Esophagus muscularis mucosa (tissue), 4 donors: ENCODE measurements around the gene SLC38A7. TPM values are rescaled to one million over a fixed set of nuclear protein-coding genes. Genes with fewer than 3 reads are reported as not detected.

Experiments
- DNase-seq: peaks from one replicate; pipeline ENCODE4 v3.0.0-alpha.2; 2017; ENCODE audit errors: extremely low spot score
- H3K27ac ChIP-seq, 4 donors: fragments of 200-600 bp; sonication (generic); replicated peaks in 1 of 4; 1 replicate in 3 of 4; 2 replicates in 1 of 4; pipeline ENCODE4 v1.5.1; 2016 to 2019; ENCODE audit warnings: mild to moderate bottlenecking in 1 of 4
- H3K27me3 ChIP-seq, 4 donors: fragments of 200-600 bp; sonication (generic); one replicate each; pipeline versions ENCODE4 v1.5.1 to v1.6.0; 2016 to 2019
- H3K36me3 ChIP-seq, 4 donors: fragments of 200-600 bp; sonication (generic); one replicate each; pipeline ENCODE4 v1.5.1; 2016 to 2019
- H3K4me1 ChIP-seq, 4 donors: fragments of 200-600 bp; sonication (generic); one replicate each; pipeline ENCODE4 v1.5.1; 2016 to 2019
- H3K4me3 ChIP-seq, 4 donors: fragments of 200-600 bp; sonication (generic); 1 replicate in 2 of 4; 2 replicates in 2 of 4; pipeline ENCODE4 v1.5.1; 2016 to 2019; ENCODE audit warnings: mild to moderate bottlenecking in 4 of 4, moderate library complexity in 1 of 4
- H3K9me3 ChIP-seq, 4 donors: fragments of 200-600 bp; sonication (generic); 1 replicate in 3 of 4; 2 replicates in 1 of 4; pipeline ENCODE4 v1.5.1; 2016 to 2019
- EP300 ChIP-seq: sonication (generic); formaldehyde crosslinking; IDR thresholded peaks from one replicate; pipeline ENCODE4 v1.6.1; 2017; ENCODE audit warnings: antibody characterized with exemption
- POLR2A ChIP-seq: fragments of 450-650 bp; IDR thresholded peaks from one replicate; pipeline ENCODE4 v1.6.1; 2017; ENCODE audit warnings: antibody characterized with exemption, moderate library complexity, mild to moderate bottlenecking, low read depth
- POLR2AphosphoS5 ChIP-seq, 2 donors: sonication (generic); formaldehyde crosslinking; IDR thresholded peaks; one replicate each; pipeline ENCODE4 v1.6.1; 2017; ENCODE audit warnings: antibody characterized with exemption in 2 of 2
- WGBS: methylation state at CpG from one replicate; pipeline ENCODE4 v1.1.5; 2018; 5-methylcytosine and 5-hydroxymethylcytosine counted together
- intact Hi-C: fragments of 100-400 bp; cut with DNase I; formaldehyde crosslinking; loops from one replicate; pipeline ENCODE4 v1.15.1; 2023
- total RNA-seq, 4 donors: library from RNA; depleted of rRNA; stranded (reverse); fragments of >200 nt; gene quantifications; one replicate each; pipeline versions ENCODE4 v1.1.0 to v1.2.1, GENCODE V29; 2016
- TF ChIP-seq, protein P1 (sequence below), 3 experiments: fragments of 200-600 bp in 2 of 3; fragments of 450-650 bp in 1 of 3; sonication (generic) in 2 of 3; IDR thresholded peaks; one replicate each; pipeline ENCODE4 v1.5.1; 2017 to 2019; ENCODE audit warnings: antibody characterized with exemption in 3 of 3, mild to moderate bottlenecking in 2 of 3, moderate library complexity in 1 of 3

The SLC38A7 gene
- total RNA-seq, 4 donors from 2014 or later: 8.1 to 11.6 (median 10.3) TPM

DNA sequence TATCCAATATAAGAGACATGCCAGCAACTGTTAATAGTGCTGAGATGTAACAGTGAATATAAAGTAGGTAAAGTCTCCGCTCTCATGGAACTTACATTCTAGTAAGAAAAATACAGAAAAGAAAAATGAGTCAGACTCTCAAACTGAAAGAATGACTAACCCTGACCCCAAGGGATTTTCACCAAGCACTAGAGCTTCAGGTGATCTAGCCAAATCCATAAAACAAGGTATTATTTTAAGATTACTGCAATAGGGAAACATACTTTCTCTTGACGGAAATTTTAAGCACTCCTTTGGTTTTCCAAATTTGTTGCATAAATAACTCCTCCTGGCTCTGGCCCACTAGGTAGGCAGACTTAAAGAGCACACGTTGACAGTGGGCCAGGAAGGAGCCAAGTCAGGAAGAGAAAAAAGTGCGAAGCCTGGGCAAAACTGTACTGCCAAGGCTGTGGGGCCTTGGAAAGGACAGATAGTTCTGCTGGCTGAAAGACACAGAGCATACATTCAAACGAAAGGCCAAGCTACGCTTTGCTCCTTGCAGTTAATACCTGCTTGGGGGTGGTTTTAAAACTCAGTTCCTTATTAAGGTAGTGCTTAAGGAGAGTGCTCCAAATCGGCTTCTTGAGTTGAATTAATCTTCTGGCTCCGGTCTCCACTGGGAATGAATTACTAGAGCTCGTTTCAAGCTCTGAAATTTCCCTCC, 48.1 kb upstream of the SLC38A7 start:
- intact Hi-C loops: loop anchor here (5.0 kb wide), 1 partner anchor 35 kb away; no protein-coding TSS in a partner anchor
- DNase-seq: no peak
- Histone ChIP-seq H3K27me3 (no peaks in the 10 kb centered on the region), H3K27ac (peak overlapping the region; percentile 87 to 91 (median 90)), H3K36me3 (no peaks in the 10 kb centered on the region), H3K4me1 (peaks cover 40 to 64% (median 59%) of the 10 kb centered on the region in 4 donors), H3K4me3 (peak overlapping the region; percentile 74 to 93 (median 90)), H3K9me3 (no peaks in the 10 kb centered on the region)
- no peak for TF ChIP-seq POLR2A
- WGBS: 37% methylated on average over 9 of the region's 9 CpGs

DNA sequence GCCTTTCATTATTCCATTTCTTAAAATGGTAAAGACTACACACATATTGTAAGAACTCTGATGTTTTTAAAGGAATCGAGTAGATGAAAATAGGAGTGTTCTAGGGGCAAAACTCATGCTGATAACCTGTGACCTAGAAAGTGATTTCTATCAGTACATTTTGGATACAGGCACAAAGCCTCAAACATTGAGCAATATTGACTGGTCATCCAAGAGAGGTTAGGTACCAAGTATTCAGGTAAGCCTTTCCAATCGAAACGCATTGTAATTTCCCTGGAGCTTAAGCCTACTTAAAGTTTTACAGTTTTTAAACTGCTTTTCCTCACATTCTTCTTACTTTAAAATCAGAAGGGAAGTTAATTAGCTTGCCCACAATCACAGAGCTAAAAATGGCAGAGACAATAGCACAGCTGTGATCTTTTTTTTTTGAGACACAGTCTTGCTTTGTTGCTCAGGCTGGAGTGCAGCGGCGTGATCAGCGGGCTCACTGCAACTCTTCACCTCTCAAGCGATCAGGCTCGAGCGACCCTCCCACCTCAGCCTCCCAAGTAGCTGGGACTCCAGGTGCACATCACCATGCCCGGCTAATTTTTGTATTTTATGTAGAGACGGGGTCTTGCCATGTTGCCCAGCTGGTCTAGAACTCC, 46.3 kb upstream of the SLC38A7 start:
- no peak for DNase-seq
- 89% methylated on average over 11 of the region's 11 CpGs for WGBS
- Histone ChIP-seq H3K27me3 (no peaks in the 10 kb centered on the region), H3K36me3 (no peaks in the 10 kb centered on the region), H3K9me3 (no peaks in the 10 kb centered on the region), H3K4me1 (peaks cover 40 to 68% (median 63%) of the 10 kb centered on the region in 4 donors), H3K4me3 (no peak overlapping the region), H3K27ac (peak overlapping the region in 2 of 4 donors; percentile 61 to 72)
- TF ChIP-seq POLR2A (no peak), POLR2AphosphoS5 (IDR thresholded peaks at IDR 0.05) (no peak), EP300 (no peak)
- TF ChIP-seq, protein P1, sequence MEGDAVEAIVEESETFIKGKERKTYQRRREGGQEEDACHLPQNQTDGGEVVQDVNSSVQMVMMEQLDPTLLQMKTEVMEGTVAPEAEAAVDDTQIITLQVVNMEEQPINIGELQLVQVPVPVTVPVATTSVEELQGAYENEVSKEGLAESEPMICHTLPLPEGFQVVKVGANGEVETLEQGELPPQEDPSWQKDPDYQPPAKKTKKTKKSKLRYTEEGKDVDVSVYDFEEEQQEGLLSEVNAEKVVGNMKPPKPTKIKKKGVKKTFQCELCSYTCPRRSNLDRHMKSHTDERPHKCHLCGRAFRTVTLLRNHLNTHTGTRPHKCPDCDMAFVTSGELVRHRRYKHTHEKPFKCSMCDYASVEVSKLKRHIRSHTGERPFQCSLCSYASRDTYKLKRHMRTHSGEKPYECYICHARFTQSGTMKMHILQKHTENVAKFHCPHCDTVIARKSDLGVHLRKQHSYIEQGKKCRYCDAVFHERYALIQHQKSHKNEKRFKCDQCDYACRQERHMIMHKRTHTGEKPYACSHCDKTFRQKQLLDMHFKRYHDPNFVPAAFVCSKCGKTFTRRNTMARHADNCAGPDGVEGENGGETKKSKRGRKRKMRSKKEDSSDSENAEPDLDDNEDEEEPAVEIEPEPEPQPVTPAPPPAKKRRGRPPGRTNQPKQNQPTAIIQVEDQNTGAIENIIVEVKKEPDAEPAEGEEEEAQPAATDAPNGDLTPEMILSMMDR (IDR thresholded peaks at IDR 0.05): no peak
- intact Hi-C loops: loop anchor here (5.0 kb wide), 1 partner anchor 34 kb away; no protein-coding TSS in a partner anchor

DNA sequence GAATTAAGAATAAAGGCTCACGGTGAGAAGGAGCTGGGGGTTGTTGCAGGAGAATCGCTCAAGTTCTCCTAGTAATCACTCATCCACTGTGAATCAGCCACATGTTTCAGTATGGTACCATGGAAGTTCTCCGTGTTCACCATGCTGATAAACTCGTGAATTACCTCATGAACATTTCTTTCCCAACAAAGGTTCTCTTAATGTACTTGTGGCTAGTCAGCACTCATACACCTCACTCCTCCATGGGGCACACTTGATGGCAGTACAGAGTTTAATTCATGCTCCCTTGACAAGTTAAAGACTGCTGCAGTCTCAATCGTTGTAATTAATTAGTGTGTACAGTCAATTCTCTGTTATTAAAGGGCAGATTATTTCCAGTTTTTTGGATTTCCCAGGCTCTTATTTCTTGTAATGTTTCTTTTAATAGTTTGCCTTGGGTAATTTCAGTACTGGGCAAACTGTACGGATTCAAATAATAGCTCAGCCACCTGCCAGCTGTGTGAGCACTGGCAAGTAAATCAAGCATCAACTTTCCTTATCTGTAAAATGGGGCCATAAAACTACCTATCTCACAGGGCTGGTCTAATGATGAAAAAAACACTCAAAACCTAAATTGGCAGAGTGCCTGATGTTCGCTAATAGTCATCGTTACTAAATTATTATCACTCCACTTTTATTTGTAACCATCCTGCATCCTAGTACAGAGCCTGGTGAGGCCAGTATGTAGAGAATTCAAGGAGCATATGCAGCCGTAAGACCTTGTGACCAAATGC, 43.4 kb upstream of the SLC38A7 start:
- no peak for DNase-seq
- no peaks in the 10 kb centered on the region for H3K9me3 ChIP-seq
- peak overlapping the region in 3 of 4 donors; percentile 64 to 72 (median 72) for H3K27ac ChIP-seq
- no peak overlapping the region for H3K4me3 ChIP-seq
- TF ChIP-seq POLR2A (no peak), POLR2AphosphoS5 (IDR thresholded peaks at IDR 0.05) (no peak), EP300 (no peak)
- H3K36me3 ChIP-seq: peaks cover 7 to 10% (median 9%) of the 10 kb centered on the region in 4 donors
- no peaks in the 10 kb centered on the region for H3K27me3 ChIP-seq
- WGBS: 97% methylated on average over 9 of the region's 9 CpGs
- peaks cover 35 to 55% (median 50%) of the 10 kb centered on the region in 4 donors for H3K4me1 ChIP-seq
- intact Hi-C loops: no loop called here

DNA sequence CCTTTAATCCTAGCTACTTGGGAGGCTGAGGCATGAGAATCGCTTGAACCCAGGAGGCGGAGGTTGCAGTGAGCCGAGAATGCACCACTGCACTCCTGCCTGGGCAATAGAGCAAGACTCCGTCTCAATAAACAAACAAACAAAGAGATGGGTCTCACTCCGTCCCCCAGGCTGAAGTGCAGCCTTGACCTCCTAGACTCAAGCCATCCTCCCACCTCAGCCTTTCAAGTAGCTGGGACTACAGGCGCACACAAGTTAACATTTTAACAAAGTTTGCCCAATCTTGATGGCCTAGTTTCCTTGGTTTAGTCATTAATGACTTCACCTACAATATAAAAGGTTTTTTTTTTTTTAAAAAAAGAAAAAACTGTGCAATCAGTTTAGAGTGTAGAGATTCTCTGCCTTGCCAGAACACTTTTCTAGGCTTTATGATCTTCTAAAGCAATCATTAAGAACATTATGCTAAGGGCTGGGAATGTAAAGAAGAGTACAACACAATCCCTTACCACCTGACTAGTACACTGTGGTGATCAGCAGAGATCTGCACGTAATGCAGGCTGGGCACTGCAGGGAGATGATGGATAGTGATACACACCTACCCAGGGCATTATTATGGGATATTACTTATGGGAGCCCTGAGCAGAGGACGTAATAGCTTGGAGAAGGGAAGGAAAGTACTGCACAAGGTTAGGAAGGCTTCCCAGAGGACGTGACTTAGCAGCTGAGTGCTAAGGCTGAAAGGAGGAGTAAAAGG, 42.6 kb upstream of the SLC38A7 start:
- Histone ChIP-seq H3K27me3 (no peaks in the 10 kb centered on the region), H3K27ac (no peak overlapping the region), H3K4me1 (peaks cover 29 to 47% (median 42%) of the 10 kb centered on the region in 4 donors), H3K4me3 (no peak overlapping the region), H3K36me3 (peaks cover 13 to 18% (median 16%) of the 10 kb centered on the region in 4 donors), H3K9me3 (no peaks in the 10 kb centered on the region)
- intact Hi-C loops: no loop called here
- TF ChIP-seq POLR2A (no peak), POLR2AphosphoS5 (IDR thresholded peaks at IDR 0.05) (no peak), EP300 (no peak)
- TF ChIP-seq, protein P1 (IDR thresholded peaks at IDR 0.05): no peak
- WGBS: 80% methylated on average over 9 of the region's 9 CpGs
- no peak for DNase-seq

DNA sequence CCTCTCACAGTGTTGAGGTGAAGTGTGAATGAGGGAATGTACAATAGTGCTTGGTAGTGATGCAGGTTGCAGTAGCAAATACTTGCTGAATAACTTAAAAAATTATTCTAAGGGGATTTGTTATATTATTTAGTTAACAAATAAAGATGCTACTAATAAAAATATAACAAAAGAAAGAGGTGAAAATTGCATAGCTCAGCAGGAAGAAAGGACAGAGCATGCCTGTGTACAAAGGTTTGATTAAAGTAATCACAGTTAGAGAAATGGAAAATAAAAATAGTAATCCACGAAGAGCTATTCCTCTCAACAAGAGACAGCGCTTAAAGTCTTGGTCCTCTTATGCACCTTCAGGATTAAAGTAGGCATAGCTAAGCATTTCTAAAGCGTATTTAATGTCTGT, 38.5 kb upstream of the SLC38A7 start:
- no peak for DNase-seq
- WGBS: 52% methylated on average over 3 of the region's 3 CpGs
- H3K9me3 ChIP-seq: no peaks in the 10 kb centered on the region
- TF ChIP-seq POLR2A (no peak), POLR2AphosphoS5 (IDR thresholded peaks at IDR 0.05) (no peak), EP300 (no peak)
- TF ChIP-seq, protein P1 (IDR thresholded peaks at IDR 0.05): no peak
- intact Hi-C loops: no loop called here
- H3K27ac ChIP-seq: no peak overlapping the region
- H3K27me3 ChIP-seq: no peaks in the 10 kb centered on the region
- H3K36me3 ChIP-seq: peaks cover 50 to 59% (median 56%) of the 10 kb centered on the region in 4 donors
- H3K4me1 ChIP-seq: peaks cover 0 to 9% (median 5%) of the 10 kb centered on the region in 4 donors
- no peak overlapping the region for H3K4me3 ChIP-seq
